ENCODE results near the gene CKAP5. TPM values are rescaled to one million over a fixed set of nuclear protein-coding genes. Genes with fewer than 3 reads are reported as not detected.

The CKAP5 gene
- total RNA-seq, 3 donors from 2014 or later (not counting 1 experiment from before 2014, with no cell fraction given): 39.1 to 63.7 (median 46.3) TPM

DNA sequence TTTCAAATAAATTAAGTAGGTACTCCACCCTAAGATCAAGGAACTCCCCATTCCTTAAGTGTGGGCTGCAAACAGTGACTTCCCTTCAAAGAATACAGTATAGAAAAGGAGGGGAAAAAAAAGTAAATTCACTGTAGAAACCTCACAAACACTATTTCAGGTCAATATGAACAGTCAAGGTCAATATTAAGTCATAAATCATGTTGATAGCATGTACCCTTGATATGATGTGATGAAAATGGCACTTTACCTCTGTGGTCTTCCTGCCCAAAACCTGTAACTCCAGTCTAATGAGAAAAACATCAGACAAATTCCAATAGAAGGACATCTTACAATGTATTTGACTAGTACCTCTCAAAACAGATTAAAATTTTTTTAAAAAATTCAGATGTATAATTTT, 8.2 kb downstream of the CKAP5 start:
- Histone ChIP-seq H3K27me3 (ENCODE audit: control insufficient read depth, insufficient read depth, low read length) (no peaks in the 10 kb centered on the region), H3K4me3 (ENCODE audit: low read length) (no peak overlapping the region), H3K4me1 (ENCODE audit: control insufficient read depth, insufficient read depth, low read length) (no peaks in the 10 kb centered on the region), H3K27ac (ENCODE audit: low read length) (no peak overlapping the region), H3K36me3 (ENCODE audit: control insufficient read depth, insufficient read depth, low read length) (no peaks in the 10 kb centered on the region), H3K9me3 (ENCODE audit: control insufficient read depth, insufficient read depth, low read length) (no peaks in the 10 kb centered on the region)
- H3K36me3 Mint-ChIP-seq: no peaks in the 10 kb centered on the region
- intact Hi-C loops (cut with micrococcal nuclease): no loop called here
- H3K4me3 Mint-ChIP-seq: no peak overlapping the region
- H3K9me3 Mint-ChIP-seq: no peaks in the 10 kb centered on the region
- ATAC-seq (no peak), DNase-seq (no peak)
- H3K4me1 Mint-ChIP-seq: peaks cover 13 to 30% of the 10 kb centered on the region in 2 donors
- TF ChIP-seq, protein P1, sequence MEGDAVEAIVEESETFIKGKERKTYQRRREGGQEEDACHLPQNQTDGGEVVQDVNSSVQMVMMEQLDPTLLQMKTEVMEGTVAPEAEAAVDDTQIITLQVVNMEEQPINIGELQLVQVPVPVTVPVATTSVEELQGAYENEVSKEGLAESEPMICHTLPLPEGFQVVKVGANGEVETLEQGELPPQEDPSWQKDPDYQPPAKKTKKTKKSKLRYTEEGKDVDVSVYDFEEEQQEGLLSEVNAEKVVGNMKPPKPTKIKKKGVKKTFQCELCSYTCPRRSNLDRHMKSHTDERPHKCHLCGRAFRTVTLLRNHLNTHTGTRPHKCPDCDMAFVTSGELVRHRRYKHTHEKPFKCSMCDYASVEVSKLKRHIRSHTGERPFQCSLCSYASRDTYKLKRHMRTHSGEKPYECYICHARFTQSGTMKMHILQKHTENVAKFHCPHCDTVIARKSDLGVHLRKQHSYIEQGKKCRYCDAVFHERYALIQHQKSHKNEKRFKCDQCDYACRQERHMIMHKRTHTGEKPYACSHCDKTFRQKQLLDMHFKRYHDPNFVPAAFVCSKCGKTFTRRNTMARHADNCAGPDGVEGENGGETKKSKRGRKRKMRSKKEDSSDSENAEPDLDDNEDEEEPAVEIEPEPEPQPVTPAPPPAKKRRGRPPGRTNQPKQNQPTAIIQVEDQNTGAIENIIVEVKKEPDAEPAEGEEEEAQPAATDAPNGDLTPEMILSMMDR (IDR thresholded peaks at IDR 0.05): no peak
- H3K27ac Mint-ChIP-seq: no peak overlapping the region
- no peaks in the 10 kb centered on the region for H3K27me3 Mint-ChIP-seq (ENCODE audit: low read depth in 2 of 2)

DNA sequence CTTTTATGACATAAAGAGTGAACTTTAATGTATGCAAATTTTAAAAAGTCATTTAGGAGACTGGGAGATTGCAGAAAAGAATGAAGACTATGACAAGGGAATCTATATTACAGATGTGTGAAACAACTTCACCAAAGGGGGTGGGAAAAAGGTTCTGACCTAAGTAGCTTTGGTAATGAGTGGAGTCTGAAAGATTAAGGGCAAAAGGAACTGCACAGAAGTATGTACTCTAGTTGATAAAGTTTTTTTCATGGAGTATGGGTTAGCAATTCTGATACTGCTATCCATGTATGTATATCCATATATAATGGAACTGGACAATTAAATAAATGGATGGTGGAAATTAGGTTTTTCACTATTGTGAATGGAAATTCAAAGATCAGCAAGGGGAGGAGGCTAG, 9.2 kb downstream of the CKAP5 start:
- Histone ChIP-seq H3K9me3 (ENCODE audit: control insufficient read depth, insufficient read depth, low read length) (no peaks in the 10 kb centered on the region), H3K4me3 (ENCODE audit: low read length) (no peak overlapping the region), H3K27ac (ENCODE audit: low read length) (no peak overlapping the region), H3K27me3 (ENCODE audit: control insufficient read depth, insufficient read depth, low read length) (no peaks in the 10 kb centered on the region), H3K4me1 (ENCODE audit: control insufficient read depth, insufficient read depth, low read length) (no peaks in the 10 kb centered on the region), H3K36me3 (ENCODE audit: control insufficient read depth, insufficient read depth, low read length) (no peaks in the 10 kb centered on the region)
- DNase-seq (no peak), ATAC-seq (no peak)
- no peaks in the 10 kb centered on the region for H3K27me3 Mint-ChIP-seq (ENCODE audit: low read depth in 2 of 2)
- intact Hi-C loops (cut with micrococcal nuclease): no loop called here
- no peak overlapping the region for H3K4me3 Mint-ChIP-seq
- TF ChIP-seq, protein P1 (IDR thresholded peaks at IDR 0.05): no peak
- H3K4me1 Mint-ChIP-seq: peaks cover 16 to 30% of the 10 kb centered on the region in 2 donors
- H3K27ac Mint-ChIP-seq: no peak overlapping the region
- H3K9me3 Mint-ChIP-seq: no peaks in the 10 kb centered on the region
- no peaks in the 10 kb centered on the region for H3K36me3 Mint-ChIP-seq

DNA sequence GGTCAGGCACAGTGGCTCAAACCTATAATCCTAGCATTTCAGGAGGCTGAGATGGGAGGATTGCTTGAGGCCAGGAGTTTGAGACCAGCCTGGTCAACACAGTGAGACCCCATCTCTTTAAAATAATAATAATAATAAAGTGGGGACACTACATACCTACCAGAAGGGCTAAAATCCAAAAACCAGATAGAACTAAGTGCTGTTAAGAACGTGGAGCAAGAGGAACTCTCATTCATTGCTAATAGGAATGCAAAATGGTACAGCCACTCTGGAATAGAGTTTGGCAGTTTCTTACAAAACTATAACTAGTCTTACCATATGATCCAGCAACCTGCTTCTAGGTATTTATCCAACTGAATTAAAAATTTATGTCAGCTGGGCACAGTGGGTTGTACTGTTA, 9.6 kb downstream of the CKAP5 start:
- Histone ChIP-seq H3K4me1 (ENCODE audit: control insufficient read depth, insufficient read depth, low read length) (no peaks in the 10 kb centered on the region), H3K9me3 (ENCODE audit: control insufficient read depth, insufficient read depth, low read length) (no peaks in the 10 kb centered on the region), H3K27ac (ENCODE audit: low read length) (no peak overlapping the region), H3K4me3 (ENCODE audit: low read length) (no peak overlapping the region), H3K27me3 (ENCODE audit: control insufficient read depth, insufficient read depth, low read length) (no peaks in the 10 kb centered on the region), H3K36me3 (ENCODE audit: control insufficient read depth, insufficient read depth, low read length) (no peaks in the 10 kb centered on the region)
- WGBS (ENCODE audit: insufficient coverage): 100% methylated on average over 1 of the region's 1 CpG
- ATAC-seq (no peak), DNase-seq (no peak)
- Mint-ChIP-seq H3K36me3 (no peaks in the 10 kb centered on the region), H3K27me3 (ENCODE audit: low read depth in 2 of 2) (no peaks in the 10 kb centered on the region), H3K27ac (no peak overlapping the region), H3K9me3 (no peaks in the 10 kb centered on the region), H3K4me3 (no peak overlapping the region), H3K4me1 (peaks cover 17 to 32% of the 10 kb centered on the region in 2 donors)
- TF ChIP-seq, protein P1 (IDR thresholded peaks at IDR 0.05): no peak
- intact Hi-C loops (cut with micrococcal nuclease): no loop called here

DNA sequence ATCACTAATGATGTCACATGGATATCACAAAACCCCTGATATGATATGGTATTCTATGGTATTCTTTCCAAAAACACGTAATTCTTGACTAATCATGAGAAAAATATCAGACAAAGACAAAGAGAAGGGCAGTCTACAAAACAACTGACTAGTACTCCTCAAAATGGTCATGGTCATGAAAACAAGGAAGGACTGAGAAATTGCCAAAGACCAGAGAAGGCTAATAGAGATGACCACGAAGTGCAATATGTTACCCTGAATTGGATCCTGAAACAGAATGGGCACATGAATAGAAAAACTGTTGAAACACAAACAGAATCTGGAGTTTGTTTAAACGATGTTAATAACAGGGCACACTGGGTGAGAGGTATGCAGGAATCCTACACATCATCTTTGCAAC, 10.2 kb downstream of the CKAP5 start:
- TF ChIP-seq, protein P1 (IDR thresholded peaks at IDR 0.05): no peak
- no peaks in the 10 kb centered on the region for H3K36me3 ChIP-seq (ENCODE audit: control insufficient read depth, insufficient read depth, low read length)
- no peak overlapping the region for H3K27ac ChIP-seq (ENCODE audit: low read length)
- intact Hi-C loops (cut with micrococcal nuclease): no loop called here
- Mint-ChIP-seq H3K4me1 (peaks cover 21 to 34% of the 10 kb centered on the region in 2 donors), H3K4me3 (no peak overlapping the region), H3K9me3 (no peaks in the 10 kb centered on the region), H3K36me3 (no peaks in the 10 kb centered on the region), H3K27me3 (ENCODE audit: low read depth in 2 of 2) (no peaks in the 10 kb centered on the region), H3K27ac (no peak overlapping the region)
- H3K9me3 ChIP-seq (ENCODE audit: control insufficient read depth, insufficient read depth, low read length): no peaks in the 10 kb centered on the region
- no peak for ATAC-seq
- no peaks in the 10 kb centered on the region for H3K27me3 ChIP-seq (ENCODE audit: control insufficient read depth, insufficient read depth, low read length)
- DNase-seq: no peak
- 95% methylated on average over 2 of the region's 3 CpGs for WGBS (ENCODE audit: insufficient coverage)
- no peak overlapping the region for H3K4me3 ChIP-seq (ENCODE audit: low read length)
- no peaks in the 10 kb centered on the region for H3K4me1 ChIP-seq (ENCODE audit: control insufficient read depth, insufficient read depth, low read length)

Measured in natural killer cell (primary cell).